Liver (tissue), 9 donors: ENCODE measurements around the gene NLRC5. TPM values are rescaled to one million over a fixed set of nuclear protein-coding genes. Genes with fewer than 3 reads are reported as not detected.

Experiments used
- DNase-seq: peaks from one replicate; pipeline ENCODE4 v3.0.0-alpha.2; 2017; ENCODE audit warnings: low spot score
- H3K27ac ChIP-seq, 2 donors: one replicate each; pipeline ENCODE4 v1.7.0; 2013; ENCODE audit warnings: inconsistent platforms in 2 of 2, low read length in 2 of 2, control low read depth in 1 of 2, low read depth in 1 of 2, mild to moderate bottlenecking in 1 of 2
- H3K27me3 ChIP-seq, 4 donors: one replicate each; pipeline versions ENCODE4 v1.6.1 to v1.7.0; 2013; ENCODE audit warnings: low read length in 3 of 4, inconsistent platforms in 1 of 4, mild to moderate bottlenecking in 1 of 4, moderate library complexity in 1 of 4; ENCODE audit not compliant: control insufficient read depth in 4 of 4, insufficient read depth in 4 of 4
- H3K36me3 ChIP-seq, 4 donors: one replicate each; pipeline versions ENCODE4 v1.6.1 to v1.7.0; 2013; ENCODE audit warnings: low read length in 3 of 4, mild to moderate bottlenecking in 3 of 4, low read depth in 1 of 4, moderate library complexity in 1 of 4; ENCODE audit not compliant: control insufficient read depth in 4 of 4, insufficient read depth in 3 of 4
- H3K4me1 ChIP-seq, 4 donors: one replicate each; pipeline versions ENCODE4 v1.6.1 to v1.7.0; 2013; ENCODE audit warnings: low read length in 3 of 4, mild to moderate bottlenecking in 3 of 4, moderate library complexity in 1 of 4; ENCODE audit not compliant: control insufficient read depth in 4 of 4, insufficient read depth in 4 of 4
- H3K4me3 ChIP-seq, 3 donors: one replicate each; pipeline versions ENCODE4 v1.6.1 to v1.7.0; 2013; ENCODE audit warnings: low read length in 3 of 3, control low read depth in 1 of 3, low read depth in 1 of 3, mild to moderate bottlenecking in 1 of 3
- H3K9ac ChIP-seq, 2 donors: one replicate each; pipeline ENCODE4 v1.7.0; 2013; ENCODE audit warnings: low read length in 2 of 2, mild to moderate bottlenecking in 2 of 2, moderate library complexity in 2 of 2, control low read depth in 1 of 2, low read depth in 1 of 2
- H3K9me3 ChIP-seq, 4 donors: one replicate each; pipeline versions ENCODE4 v1.6.1 to v1.7.0; 2013; ENCODE audit warnings: low read length in 3 of 4; ENCODE audit not compliant: control insufficient read depth in 4 of 4
- CTCF ChIP-seq: fragments of 150-350 bp; IDR thresholded peaks from 2 replicates; pipeline ENCODE4 v1.5.1; 2017; ENCODE audit warnings: improper control_type of control experiment, low read depth, low read length; ENCODE audit not compliant: missing input control
- EGR1 ChIP-seq, 2 donors: IDR thresholded peaks; 2 replicates each; pipeline ENCODE4 v1.6.1; 2016 to 2018; ENCODE audit warnings: antibody characterized with exemption in 2 of 2, low read depth in 2 of 2
- FOXA1 ChIP-seq: IDR thresholded peaks from 2 replicates; pipeline ENCODE4 v1.6.1; 2016; ENCODE audit warnings: antibody characterized with exemption
- FOXA2 ChIP-seq: IDR thresholded peaks from 2 replicates; pipeline ENCODE4 v1.6.1; 2016; ENCODE audit warnings: antibody characterized with exemption
- GABPA ChIP-seq, 2 donors: IDR thresholded peaks in 1 of 2; conservative IDR thresholded peaks in 1 of 2; 2 replicates each; pipeline ENCODE4 v1.6.1; 2016; ENCODE audit warnings: antibody characterized with exemption in 2 of 2, mild to moderate bottlenecking in 1 of 2, moderate library complexity in 1 of 2
- HNF4A ChIP-seq, 2 donors: conservative IDR thresholded peaks; 2 replicates each; pipeline ENCODE4 v1.6.1; 2016; ENCODE audit warnings: antibody characterized with exemption in 2 of 2, mild to moderate bottlenecking in 2 of 2
- MAX ChIP-seq: IDR thresholded peaks from 2 replicates; pipeline ENCODE4 v1.6.1; 2016; ENCODE audit warnings: antibody characterized with exemption
- NR2F2 ChIP-seq: IDR thresholded peaks from 2 replicates; pipeline ENCODE4 v1.6.1; 2016; ENCODE audit warnings: antibody characterized with exemption
- RAD21 ChIP-seq, 2 donors: IDR thresholded peaks; 2 replicates each; pipeline ENCODE4 v1.6.1; 2016; ENCODE audit warnings: antibody characterized with exemption in 2 of 2, mild to moderate bottlenecking in 2 of 2
- REST ChIP-seq: IDR thresholded peaks from 2 replicates; pipeline ENCODE4 v1.6.1; 2016; ENCODE audit warnings: antibody characterized with exemption, mild to moderate bottlenecking
- RXRA ChIP-seq, 2 donors: IDR thresholded peaks; 2 replicates each; pipeline ENCODE4 v1.6.1; 2017 to 2018; ENCODE audit warnings: antibody characterized with exemption in 2 of 2, mild to moderate bottlenecking in 1 of 2
- SP1 ChIP-seq: IDR thresholded peaks from 2 replicates; pipeline ENCODE4 v1.6.1; 2018; ENCODE audit warnings: antibody characterized with exemption, mild to moderate bottlenecking
- TAF1 ChIP-seq: conservative IDR thresholded peaks from 2 replicates; pipeline ENCODE4 v1.6.1; 2016; ENCODE audit warnings: antibody characterized with exemption, mild to moderate bottlenecking
- YY1 ChIP-seq: IDR thresholded peaks from 2 replicates; pipeline ENCODE4 v1.6.1; 2016; ENCODE audit warnings: antibody characterized with exemption, mild to moderate bottlenecking
- WGBS: extraction: QIAGEN DNeasy Blood & Tissue Kit; methylation state at CpG from one replicate; pipeline ENCODE4 v1.1.7; 2013; 5-methylcytosine and 5-hydroxymethylcytosine counted together
- polyA plus RNA-seq, 2 donors: library from polyadenylated mRNA; stranded (reverse) in 1 of 2; unstranded in 1 of 2; fragments of 200-250 nt in 1 of 2; fragments of >200 nt in 1 of 2; fragmentation: Nextera tagmentation in 1 of 2; extraction: Ambion mirVana in 1 of 2; gene quantifications; one replicate each; pipeline versions ENCODE4 v1.2.1 to v1.2.3, GENCODE V29; 2013 to 2015
- total RNA-seq, 2 donors: library from RNA; depleted of rRNA; stranded (reverse); fragments of >200 nt; gene quantifications; one replicate each; pipeline ENCODE4 v1.2.3, GENCODE V29; 2014
- TF ChIP-seq, protein P1 (sequence below): IDR thresholded peaks from 2 replicates; pipeline ENCODE4 v1.6.1; 2016; ENCODE audit warnings: antibody characterized with exemption
- TF ChIP-seq, protein P2 (sequence below): IDR thresholded peaks from 2 replicates; pipeline ENCODE4 v1.6.1; 2016; ENCODE audit warnings: antibody characterized with exemption
- donor health status: healthy.
- donor health status: healthy.
- donor health status: healthy.
- donor health status: healthy.
- donor health status: healthy.

The NLRC5 gene, protein sequence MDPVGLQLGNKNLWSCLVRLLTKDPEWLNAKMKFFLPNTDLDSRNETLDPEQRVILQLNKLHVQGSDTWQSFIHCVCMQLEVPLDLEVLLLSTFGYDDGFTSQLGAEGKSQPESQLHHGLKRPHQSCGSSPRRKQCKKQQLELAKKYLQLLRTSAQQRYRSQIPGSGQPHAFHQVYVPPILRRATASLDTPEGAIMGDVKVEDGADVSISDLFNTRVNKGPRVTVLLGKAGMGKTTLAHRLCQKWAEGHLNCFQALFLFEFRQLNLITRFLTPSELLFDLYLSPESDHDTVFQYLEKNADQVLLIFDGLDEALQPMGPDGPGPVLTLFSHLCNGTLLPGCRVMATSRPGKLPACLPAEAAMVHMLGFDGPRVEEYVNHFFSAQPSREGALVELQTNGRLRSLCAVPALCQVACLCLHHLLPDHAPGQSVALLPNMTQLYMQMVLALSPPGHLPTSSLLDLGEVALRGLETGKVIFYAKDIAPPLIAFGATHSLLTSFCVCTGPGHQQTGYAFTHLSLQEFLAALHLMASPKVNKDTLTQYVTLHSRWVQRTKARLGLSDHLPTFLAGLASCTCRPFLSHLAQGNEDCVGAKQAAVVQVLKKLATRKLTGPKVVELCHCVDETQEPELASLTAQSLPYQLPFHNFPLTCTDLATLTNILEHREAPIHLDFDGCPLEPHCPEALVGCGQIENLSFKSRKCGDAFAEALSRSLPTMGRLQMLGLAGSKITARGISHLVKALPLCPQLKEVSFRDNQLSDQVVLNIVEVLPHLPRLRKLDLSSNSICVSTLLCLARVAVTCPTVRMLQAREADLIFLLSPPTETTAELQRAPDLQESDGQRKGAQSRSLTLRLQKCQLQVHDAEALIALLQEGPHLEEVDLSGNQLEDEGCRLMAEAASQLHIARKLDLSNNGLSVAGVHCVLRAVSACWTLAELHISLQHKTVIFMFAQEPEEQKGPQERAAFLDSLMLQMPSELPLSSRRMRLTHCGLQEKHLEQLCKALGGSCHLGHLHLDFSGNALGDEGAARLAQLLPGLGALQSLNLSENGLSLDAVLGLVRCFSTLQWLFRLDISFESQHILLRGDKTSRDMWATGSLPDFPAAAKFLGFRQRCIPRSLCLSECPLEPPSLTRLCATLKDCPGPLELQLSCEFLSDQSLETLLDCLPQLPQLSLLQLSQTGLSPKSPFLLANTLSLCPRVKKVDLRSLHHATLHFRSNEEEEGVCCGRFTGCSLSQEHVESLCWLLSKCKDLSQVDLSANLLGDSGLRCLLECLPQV (N-terminal part only)
- total RNA-seq, result 10 to 100 TPM; 11.9 to 23.3 TPM
- 1 to 10 TPM; 4.7 to 5.6 TPM for polyA plus RNA-seq

GRCh38 chr16:56988948-56989945, at the start of gene NLRC5:
Gene NLRC5 (plus strand): TSS chr16:56989557. CDS start chr16:57020713, 31,156 bp downstream.
- TF ChIP-seq HNF4A (conservative IDR thresholded peaks at IDR 0.05) (no peak), TAF1 (peak; percentile 85), GABPA (IDR thresholded peaks at IDR 0.05 in 1 of 2, conservative IDR thresholded peaks at IDR 0.05 in 1 of 2) (no peak), CTCF (no peak), EGR1 (IDR thresholded peaks at IDR 0.05; ENCODE audit: low read depth in 2 of 2) (no peak), FOXA1 (no peak), SP1 (peak; percentile 54), YY1 (peak; percentile 91), MAX (peak; percentile 70), REST (peak; percentile 89), RXRA (IDR thresholded peaks at IDR 0.05) (no peak), NR2F2 (no peak), RAD21 (IDR thresholded peaks at IDR 0.05) (peak; percentile 52 to 59), FOXA2 (no peak)
- TF ChIP-seq, protein P1, sequence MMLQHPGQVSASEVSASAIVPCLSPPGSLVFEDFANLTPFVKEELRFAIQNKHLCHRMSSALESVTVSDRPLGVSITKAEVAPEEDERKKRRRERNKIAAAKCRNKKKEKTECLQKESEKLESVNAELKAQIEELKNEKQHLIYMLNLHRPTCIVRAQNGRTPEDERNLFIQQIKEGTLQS, result no peak
- TF ChIP-seq, protein P2, sequence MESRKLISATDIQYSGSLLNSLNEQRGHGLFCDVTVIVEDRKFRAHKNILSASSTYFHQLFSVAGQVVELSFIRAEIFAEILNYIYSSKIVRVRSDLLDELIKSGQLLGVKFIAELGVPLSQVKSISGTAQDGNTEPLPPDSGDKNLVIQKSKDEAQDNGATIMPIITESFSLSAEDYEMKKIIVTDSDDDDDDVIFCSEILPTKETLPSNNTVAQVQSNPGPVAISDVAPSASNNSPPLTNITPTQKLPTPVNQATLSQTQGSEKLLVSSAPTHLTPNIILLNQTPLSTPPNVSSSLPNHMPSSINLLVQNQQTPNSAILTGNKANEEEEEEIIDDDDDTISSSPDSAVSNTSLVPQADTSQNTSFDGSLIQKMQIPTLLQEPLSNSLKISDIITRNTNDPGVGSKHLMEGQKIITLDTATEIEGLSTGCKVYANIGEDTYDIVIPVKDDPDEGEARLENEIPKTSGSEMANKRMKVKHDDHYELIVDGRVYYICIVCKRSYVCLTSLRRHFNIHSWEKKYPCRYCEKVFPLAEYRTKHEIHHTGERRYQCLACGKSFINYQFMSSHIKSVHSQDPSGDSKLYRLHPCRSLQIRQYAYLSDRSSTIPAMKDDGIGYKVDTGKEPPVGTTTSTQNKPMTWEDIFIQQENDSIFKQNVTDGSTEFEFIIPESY, result no peak
- WGBS, result 6% methylated on average over 64 of the region's 64 CpGs
- Histone ChIP-seq H3K9me3 (no peaks in the 10 kb centered on the region), H3K4me1 (peaks cover 3 to 21% (median 14%) of the 10 kb centered on the region in 4 donors), H3K4me3 (peak within 1 kb of the TSS; percentile 80 to 84 (median 83)), H3K9ac (peak within 1 kb of the TSS; percentile 64 to 77), H3K27me3 (no peaks in the 10 kb centered on the region), H3K36me3 (no peaks in the 10 kb centered on the region), H3K27ac (peak within 1 kb of the TSS; percentile 66 to 87)
- peak; percentile 69 for DNase-seq
